Hematopoietic multipotent progenitor cell (in vitro differentiated cells): ENCODE measurements around the gene SCRT2. TPM values are rescaled to one million over a fixed set of nuclear protein-coding genes. Genes with fewer than 3 reads are reported as not detected.
"Not testable (repeated sequence)": the region's sequence is repeated elsewhere in the genome, so short reads cannot be mapped to it uniquely, and the experiment has no call there.

Experiments
- DNase-seq, 3 donors: peaks; one replicate each; pipeline ENCODE4 v3.0.0-alpha.2; 2011 to 2015; ENCODE audit warnings: low read depth in 2 of 3, low spot score in 2 of 3
- total RNA-seq: library from RNA; depleted of rRNA; stranded (reverse); fragments of >200 nt; gene quantifications from one replicate; pipeline ENCODE4 v1.2.3, GENCODE V29; 2012

The SCRT2 gene
- total RNA-seq, 1 donor: not detected

DNA sequence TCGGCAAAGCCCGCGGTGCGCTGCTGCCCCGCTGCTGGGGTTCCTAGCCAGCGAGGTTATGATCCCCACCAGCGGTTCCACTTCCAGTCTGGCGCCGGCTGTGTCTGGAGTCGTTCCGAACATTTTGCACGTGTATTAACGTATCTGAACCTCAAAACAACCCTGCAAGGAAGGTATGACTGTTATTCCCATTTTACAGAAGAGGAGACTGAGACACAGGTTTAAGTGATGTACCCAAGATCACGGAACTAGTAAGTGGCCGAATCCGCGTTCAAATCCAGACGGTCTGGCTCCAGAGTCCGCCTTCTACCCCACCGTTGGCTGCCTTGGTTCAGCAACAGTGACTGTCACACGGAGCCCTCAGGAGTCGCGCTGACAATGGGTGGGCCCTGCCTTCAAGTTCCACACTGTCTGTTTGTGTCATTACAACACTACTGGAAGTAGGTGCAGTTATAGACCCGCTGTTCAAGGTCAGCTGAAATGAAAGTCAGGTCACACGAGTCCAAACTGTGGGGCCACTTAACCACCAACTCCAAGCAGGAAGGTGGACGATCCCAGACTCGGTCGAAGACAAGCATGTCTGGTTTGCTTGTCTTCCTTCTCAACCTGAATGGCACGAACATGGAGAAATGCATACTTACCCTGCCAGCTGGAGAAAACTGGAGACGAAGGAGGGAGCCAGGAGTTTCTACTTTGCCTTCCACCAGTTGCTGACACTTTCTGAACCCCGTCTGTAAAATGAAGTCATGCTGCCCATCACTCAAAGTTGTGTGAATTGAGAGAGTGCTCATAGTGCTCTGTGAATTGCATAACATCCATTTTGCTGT is 21.8 kb downstream of the SCRT2 start:
- DNase-seq: no peak

GRCh38 chr20:653110-653589 is 22.5 kb downstream of the SCRT2 start, which contains the start of gene SRXN1:
Gene SRXN1 (minus strand): TSS chr20:653200. CDS start chr20:653185, 15 bp downstream.
- peak; percentile 51 to 95 (median 93) for DNase-seq

DNA sequence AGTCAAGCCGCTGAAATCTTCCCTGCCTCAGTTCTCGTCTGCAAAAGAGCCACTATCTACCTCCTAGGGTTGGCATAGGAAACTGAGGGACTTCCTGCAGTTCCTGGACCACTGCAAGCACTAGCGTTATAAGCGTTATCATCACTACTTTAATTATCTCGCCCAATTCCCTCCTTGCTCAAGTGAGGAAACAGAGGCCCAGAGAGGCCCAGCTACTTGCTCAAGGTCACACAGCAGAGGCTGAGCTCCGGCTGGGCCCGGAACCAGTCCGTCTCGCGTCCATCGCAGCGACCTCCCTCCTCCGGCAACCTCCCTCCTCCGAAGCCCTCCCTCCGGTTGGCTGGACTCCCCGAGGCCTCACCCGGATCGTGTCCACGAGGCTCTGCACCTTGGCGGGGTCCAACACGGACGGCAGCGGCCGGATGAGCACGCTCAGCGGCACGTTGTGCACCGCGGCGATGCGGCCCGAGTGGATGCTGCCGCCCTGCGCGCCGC is 22.9 kb downstream of the SCRT2 start:
- no peak for DNase-seq

DNA sequence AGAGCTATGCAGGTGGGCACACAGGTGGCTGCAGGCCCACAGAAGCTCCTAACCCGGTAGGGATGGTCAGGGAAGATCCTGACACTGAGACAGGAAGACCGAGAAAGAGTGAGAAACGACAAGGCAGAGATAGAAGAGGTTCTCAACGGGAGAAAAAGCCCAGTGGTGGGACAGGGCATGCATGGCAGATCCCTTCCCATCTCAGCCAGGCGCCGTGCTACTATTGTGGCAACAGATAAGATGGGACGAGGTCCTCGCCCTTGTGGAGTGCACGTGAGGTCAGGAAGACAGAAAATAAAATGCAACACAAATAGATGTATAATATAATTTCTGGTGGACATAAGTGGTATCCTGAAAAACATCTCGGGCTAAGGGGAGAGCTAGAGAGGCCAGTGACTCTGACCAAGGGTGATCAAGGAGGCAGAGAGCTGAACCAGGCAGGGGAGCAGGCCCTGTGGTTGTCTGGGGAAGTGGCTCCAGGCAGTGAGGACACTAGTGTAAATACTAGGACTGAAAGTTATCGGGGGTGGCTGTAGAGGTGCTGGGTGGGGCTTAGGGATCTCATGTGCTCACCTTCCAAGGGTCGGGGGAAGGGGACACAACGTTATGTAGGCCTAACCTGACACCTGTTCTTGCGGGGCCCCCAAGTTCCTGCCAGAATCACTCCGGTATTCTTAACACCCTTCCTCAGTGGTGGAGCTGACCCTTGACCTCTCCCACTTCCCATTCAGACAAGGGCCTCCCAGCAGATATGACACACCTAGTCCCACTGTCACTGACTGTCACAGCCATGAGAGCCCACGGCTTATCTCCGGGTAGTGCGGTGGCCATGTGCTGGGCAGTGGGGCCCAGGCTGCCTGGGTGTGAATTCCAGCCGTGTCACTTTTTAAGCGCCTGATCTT is 23.6 kb downstream of the SCRT2 start:
- no peak for DNase-seq

GRCh38 chr20:650954-651353 is 24.6 kb downstream of the SCRT2 start:
- no peak for DNase-seq

GRCh38 chr20:650281-650680 is 25.3 kb downstream of the SCRT2 start:
- DNase-seq: no peak

DNA sequence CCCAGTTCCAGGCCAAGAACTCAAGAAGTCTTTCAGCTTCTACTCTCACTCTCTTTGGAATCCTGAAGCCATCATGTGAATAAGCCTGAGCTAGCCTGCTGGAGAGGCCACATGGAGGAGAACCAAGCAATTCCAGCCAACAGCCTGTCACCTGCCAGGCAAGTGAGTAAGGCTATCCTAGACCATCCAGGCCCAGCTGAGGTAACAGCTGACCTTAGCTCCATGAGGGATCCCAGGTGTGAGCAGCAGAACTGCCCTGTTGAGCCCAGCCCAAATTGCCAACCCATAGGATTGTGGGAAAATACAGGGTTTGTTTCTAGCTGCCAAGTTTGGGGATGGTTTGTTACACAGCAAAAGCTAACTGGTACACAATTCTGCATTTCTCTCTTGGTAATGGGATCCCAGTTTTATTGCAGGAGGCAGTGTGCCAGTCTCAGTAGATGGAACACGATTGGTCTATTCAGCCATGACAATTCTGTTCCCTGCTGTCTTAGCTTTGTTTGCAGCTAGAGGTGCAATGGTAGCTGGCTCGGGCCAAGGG is 28.1 kb downstream of the SCRT2 start:
- no peak for DNase-seq

DNA sequence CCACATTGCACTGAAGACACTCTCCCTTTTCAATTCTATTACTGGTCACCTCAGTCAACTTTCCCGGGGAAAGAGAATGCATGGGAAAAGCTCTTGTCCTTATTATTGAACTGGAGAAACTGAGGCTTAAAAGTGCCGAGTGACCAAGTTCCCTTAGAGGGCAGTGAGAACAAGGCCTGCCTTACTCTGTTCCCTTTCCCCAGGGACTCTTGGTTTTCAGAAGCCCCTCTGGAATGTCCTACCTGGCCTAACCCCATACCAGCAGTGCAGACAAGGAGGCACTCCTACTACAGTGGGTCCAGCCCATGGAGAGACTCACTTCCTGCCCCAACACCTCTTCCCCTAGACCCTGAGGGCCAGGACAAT is 28.8 kb downstream of the SCRT2 start:
- no peak for DNase-seq

GRCh38 chr20:646107-646867 is 29.3 kb downstream of the SCRT2 start:
- no peak for DNase-seq

DNA sequence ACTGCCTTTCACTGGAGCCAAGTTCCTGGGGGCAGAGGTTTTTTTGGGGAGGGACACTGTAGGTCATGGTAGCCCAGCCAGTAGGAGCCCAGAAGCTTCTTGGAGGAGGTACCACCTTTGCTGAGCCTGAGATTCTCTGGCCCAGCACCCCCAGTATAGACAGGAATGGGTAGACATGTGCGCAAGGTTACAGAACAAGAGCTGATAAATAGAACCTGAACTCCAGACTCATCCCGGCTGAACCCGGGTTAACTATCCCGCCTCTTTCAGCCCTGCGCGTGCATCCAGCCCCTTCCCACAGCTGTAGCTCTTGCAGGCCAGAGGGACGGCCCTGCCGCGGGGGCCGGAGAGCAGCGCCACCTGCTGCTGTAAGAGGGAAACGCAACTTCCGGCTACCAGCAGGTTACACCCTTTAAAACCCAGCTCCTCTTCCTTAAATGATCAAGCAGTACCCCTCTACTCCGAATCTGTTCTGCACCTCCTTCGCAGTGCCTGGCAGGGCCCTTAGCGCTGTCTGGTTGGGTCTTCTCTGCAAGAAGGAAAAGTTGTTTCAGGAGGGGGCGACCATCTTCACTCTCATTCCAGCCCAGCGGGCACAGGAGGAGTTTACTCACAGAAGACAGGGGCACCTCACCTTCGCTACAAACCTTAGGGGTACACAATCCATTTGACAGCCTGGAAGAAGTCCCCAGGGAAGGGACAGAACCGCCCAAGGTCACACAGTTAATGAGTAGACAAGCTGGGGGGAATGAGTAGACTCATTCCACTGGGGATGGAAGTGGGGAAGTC is 30.1 kb downstream of the SCRT2 start:
- peak; percentile 36 to 75 (median 74) for DNase-seq

- no peak for DNase-seq
These were observed 30.8 kb downstream of the SCRT2 start for GRCh38 chr20:644692-645317.

DNA sequence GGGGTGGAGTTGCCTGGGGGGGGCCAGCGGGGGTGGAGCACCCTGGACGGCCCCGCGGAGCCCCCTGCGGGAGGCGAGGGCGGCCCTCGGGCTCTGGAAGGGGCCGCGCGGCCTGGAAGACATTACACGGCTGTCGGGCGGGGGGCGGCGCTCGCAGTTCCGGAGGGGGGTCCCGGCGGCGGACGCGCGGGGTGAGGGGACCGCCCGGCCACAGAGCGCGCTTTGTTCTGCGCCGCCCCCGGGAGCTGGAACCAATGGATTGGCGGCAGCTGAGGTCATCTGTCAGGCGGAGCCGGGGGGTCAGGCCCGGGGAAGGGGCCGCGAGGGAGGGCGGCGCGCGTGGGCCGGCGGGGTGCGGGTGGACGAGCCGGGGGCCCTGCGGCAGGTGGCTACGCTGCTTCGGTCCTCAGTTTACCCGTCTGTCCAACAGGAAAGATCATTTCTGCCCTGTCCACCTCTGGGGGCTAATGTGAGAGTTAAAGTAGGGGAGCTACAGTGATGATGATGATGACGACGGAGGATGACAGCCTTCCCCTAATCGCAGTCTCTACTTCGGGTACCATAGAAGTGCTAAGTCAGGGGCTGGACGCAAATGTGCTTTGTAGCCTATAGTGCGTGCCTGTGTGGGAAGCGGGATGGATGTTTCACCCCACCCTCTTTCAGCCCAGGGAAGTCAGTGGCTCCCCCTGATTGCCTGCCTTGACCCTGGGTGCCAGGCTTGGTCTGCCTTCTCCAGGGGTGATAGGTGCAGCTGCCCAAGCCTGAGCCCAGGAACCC is 33.0 kb downstream of the SCRT2 start:
- DNase-seq: peak in 1 of 3 donors; percentile 48

DNA sequence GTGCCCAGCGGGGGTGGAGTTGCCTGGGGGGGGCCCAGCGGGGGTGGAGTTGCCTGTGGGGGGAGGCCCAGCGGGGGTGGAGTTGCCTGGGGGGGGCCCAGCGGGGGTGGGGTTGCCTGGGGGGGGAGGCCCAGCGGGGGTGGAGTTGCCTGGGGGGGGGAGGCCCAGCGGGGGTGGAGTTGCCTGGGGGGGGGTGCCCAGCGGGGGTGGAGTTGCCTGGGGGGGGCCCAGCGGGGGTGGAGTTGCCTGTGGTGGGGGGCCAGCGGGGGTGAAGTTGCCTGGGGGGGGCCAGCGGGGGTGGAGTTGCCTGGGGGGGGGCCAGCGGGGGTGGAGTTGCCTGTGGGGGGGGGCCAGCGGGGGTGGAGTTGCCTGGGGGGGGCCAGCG is 33.6 kb downstream of the SCRT2 start:
- DNase-seq: not testable (repeated sequence)

DNA sequence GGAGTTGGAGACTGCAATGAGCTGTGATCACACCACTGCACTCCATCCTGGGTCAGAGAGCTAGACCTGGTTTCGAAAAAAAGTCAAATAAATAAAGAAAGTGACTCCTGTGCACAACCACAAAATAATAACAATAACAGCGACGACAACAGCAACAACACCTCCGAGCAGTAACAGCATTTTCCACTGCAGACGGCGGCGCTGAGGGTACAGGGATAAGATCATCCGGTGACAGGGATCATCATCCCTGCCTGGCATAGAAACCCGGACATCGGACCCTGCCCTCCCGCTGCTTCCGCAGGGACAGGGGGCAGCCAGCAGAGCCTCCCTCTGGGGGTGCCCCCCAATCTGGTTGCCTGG is 34.1 kb downstream of the SCRT2 start:
- peak in 1 of 3 donors; percentile 33 for DNase-seq

- DNase-seq: no peak
These were observed 34.7 kb downstream of the SCRT2 start for GRCh38 chr20:640674-641515.

GRCh38 chr20:638579-638978 is 37.0 kb downstream of the SCRT2 start:
- DNase-seq: no peak

GRCh38 chr20:637559-637958 is 38.0 kb downstream of the SCRT2 start:
- DNase-seq: no peak
